GM13976 (cell line): ENCODE data around the gene ARF6.
A peak's percentile ranks its signal among the peaks of the same experiment; 100 is the strongest.

Experiments used
- DNase-seq: peaks from one replicate; pipeline ENCODE4 v3.0.0; 2012; ENCODE audit warnings: low spot score
- in situ Hi-C: fragments of 300-500 bp; cut with MboI; formaldehyde crosslinking; loops from one replicate; pipeline ENCODE4 v1.12.0; 2022; ENCODE audit warnings: low sequenced_read_pairs, mixed read lengths, inconsistent platforms; ENCODE audit not compliant: unreplicated experiment
- TF ChIP-seq, protein P1 (sequence below): IDR thresholded peaks from 2 replicates; pipeline ENCODE4 v1.5.1; 2012; ENCODE audit warnings: borderline replicate concordance, mild to moderate bottlenecking; ENCODE audit not compliant: insufficient read depth; ENCODE audit errors: extremely low read depth, missing control alignments, control extremely low read depth

The ARF6 gene

GRCh38 chr14:49892636-49893308 is at the start of gene ARF6:
Gene ARF6, plus strand, starts transcription at chr14:49893082. Its CDS starts 655 bp downstream, at chr14:49893737.
- TF ChIP-seq, protein P1, sequence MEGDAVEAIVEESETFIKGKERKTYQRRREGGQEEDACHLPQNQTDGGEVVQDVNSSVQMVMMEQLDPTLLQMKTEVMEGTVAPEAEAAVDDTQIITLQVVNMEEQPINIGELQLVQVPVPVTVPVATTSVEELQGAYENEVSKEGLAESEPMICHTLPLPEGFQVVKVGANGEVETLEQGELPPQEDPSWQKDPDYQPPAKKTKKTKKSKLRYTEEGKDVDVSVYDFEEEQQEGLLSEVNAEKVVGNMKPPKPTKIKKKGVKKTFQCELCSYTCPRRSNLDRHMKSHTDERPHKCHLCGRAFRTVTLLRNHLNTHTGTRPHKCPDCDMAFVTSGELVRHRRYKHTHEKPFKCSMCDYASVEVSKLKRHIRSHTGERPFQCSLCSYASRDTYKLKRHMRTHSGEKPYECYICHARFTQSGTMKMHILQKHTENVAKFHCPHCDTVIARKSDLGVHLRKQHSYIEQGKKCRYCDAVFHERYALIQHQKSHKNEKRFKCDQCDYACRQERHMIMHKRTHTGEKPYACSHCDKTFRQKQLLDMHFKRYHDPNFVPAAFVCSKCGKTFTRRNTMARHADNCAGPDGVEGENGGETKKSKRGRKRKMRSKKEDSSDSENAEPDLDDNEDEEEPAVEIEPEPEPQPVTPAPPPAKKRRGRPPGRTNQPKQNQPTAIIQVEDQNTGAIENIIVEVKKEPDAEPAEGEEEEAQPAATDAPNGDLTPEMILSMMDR = peak; percentile 14
- in situ Hi-C loops = loop anchor here (10.0 kb wide), 2 partner anchors 112 to 192 kb away; no protein-coding TSS in a partner anchor
- peak; percentile 97 for DNase-seq

DNA sequence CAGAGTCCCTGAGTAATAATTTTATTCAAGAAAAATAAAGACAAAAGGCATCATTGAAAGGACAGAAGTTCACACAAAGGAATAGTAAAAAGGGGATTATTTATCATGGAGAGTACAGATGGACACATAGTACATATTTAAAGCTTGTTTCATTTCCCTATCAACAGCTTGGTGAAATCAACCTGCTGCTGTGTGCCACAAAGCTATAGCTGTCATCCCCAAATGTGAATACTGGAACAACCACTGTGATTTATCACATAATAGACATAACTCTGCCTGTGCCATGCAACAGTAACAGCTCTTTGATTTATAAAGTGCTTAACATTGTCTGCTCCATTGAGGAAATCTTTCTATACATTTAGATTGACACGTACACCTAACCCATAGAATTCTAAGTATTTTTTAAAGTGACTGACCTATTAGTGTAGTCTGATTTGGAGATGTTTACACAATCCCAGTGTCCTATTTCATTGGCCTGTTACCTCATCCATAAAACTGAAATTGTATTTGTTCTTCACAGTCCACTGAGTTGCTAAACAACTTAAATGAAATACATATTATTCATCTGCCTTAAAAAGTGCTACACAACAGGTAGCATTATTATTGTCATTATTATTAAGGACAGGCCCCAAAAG is 43.6 kb upstream of the ARF6 start:
- DNase-seq = no peak
- in situ Hi-C loops = loop anchor here (25.0 kb wide), 1 partner anchor 212 kb away; the partner anchor contains the start of gene DNAAF2
- TF ChIP-seq, protein P1 = no peak

GRCh38 chr14:49851813-49852212 is 41.1 kb upstream of the ARF6 start:
- TF ChIP-seq, protein P1 = no peak
- in situ Hi-C loops = loop anchor here (25.0 kb wide), 1 partner anchor 685 kb away; the partner anchor contains the start of gene MAP4K5
- no peak for DNase-seq

DNA sequence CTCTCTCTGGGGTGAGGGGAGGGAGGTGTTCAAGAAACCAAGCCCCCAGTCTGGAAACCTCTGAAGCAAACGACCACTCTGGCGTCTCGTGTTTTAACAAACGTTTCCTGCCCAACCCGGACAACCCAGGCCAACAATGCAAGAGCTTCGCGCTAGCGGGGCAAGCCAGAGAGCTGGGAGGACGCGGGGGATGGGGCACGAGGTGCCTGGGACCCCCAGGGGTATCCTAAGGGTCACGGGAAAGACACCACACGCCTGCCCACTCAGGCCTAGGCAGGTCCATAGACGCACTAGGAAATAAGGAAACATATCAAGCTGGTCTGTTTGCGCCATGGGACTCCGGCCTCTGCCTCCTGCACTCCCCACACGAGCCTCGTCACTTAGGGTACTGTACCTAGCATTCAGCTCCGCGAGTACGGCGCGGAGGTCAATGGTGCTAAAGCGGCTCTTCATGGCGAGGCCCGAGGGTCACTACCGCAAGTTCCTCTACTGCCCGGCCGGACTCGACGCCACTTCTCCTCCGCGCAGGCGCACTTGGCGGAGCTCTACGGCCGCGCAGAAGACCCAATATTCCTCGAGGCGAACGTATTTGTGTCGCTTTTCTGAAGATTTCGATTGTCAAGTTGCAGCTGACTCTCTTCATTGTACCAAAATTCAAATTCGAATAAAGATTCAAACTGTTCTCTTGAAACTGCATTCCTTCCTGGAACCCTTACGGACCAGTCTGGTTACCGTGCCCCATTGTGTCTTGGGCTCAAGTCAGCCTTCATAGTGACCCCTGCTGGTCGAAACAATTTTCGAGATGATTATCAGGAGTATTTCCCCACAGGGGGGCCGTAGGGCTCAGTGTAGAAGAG is 40.4 kb upstream of the ARF6 start, which contains the start of gene NEMF:
TSS of gene NEMF (minus strand) at position 488 of the 857 bp plus-strand sequence. CDS start at position 453, 35 bp downstream.
- in situ Hi-C loops = loop anchor here (25.0 kb wide), 1 partner anchor 685 kb away; the partner anchor contains the start of gene MAP4K5
- TF ChIP-seq, protein P1 = peak; percentile 60
- DNase-seq = peak; percentile 84

- no peak for DNase-seq
- TF ChIP-seq, protein P1 = no peak
- in situ Hi-C loops = loop anchor here (25.0 kb wide), 1 partner anchor 684 kb away; the partner anchor contains the start of gene MAP4K5
Measured at GRCh38 chr14:49853158-49853477, 39.8 kb upstream of the ARF6 start.
